ENCODE measurements around the gene SEPHS2.

DNA sequence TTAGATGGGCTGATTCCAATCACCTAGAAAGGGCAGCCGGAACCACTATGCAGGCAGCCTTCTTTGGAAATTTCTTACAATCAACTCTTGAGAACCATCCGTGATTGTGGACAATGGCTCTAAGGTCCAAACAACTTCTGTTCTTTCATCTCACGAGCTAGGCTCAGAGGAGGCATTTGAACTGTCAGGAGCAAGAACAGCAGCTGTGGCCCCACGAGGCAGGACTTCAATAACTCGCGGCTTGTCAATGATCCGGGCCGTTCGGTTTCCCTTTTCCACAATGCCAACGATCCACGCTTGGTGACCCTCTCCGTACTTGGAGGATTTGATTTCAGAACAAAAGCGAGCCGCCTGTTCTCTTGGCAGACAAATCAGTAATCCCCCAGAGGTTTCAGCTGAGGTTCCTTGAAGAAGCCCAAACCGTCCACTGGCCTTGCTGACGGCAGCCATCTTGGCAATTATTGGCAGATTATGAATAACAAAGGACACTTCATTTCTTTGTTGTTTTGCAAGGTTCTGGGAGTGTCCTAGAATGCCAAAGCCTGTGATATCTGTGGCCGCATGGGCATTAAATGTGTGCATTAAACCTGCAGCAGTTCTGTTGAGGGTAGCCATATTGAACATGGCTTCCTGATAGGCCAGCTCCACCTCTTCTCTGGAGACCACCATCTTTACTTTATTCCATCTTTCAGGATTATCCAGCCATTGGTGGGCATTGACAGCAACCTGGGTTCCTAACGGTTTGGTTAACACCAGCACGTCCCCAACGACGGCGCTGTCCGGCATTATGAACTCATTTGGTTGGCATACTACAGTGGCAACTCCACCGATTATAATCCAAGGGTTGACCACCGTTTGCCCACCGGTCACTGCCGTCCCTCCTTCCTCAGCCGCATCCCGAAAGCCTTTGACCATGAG lies 1.2 kb downstream of the SEPHS2 start:
- TF ChIP-seq, protein P1, sequence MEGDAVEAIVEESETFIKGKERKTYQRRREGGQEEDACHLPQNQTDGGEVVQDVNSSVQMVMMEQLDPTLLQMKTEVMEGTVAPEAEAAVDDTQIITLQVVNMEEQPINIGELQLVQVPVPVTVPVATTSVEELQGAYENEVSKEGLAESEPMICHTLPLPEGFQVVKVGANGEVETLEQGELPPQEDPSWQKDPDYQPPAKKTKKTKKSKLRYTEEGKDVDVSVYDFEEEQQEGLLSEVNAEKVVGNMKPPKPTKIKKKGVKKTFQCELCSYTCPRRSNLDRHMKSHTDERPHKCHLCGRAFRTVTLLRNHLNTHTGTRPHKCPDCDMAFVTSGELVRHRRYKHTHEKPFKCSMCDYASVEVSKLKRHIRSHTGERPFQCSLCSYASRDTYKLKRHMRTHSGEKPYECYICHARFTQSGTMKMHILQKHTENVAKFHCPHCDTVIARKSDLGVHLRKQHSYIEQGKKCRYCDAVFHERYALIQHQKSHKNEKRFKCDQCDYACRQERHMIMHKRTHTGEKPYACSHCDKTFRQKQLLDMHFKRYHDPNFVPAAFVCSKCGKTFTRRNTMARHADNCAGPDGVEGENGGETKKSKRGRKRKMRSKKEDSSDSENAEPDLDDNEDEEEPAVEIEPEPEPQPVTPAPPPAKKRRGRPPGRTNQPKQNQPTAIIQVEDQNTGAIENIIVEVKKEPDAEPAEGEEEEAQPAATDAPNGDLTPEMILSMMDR (IDR thresholded peaks at IDR 0.05), result no peak
- TF ChIP-seq EP300 (IDR thresholded peaks at IDR 0.05) (no peak), POLR2A (IDR thresholded peaks at IDR 0.05) (no peak)
